Gastrocnemius medialis (tissue), 4 donors: Measurements from ENCODE around the gene GNPAT.

Experiments
- CTCF ChIP-seq, 5 experiments: fragments of 450-650 bp in 3 of 5; fragments of 200-600 bp in 2 of 5; sonication (generic) in 2 of 5; IDR thresholded peaks in 4 of 5; conservative IDR thresholded peaks in 1 of 5; 1 replicate in 4 of 5; 2 replicates in 1 of 5; pipeline ENCODE4 v1.5.1; 2016 to 2019; ENCODE audit warnings: antibody characterized with exemption in 5 of 5, mild to moderate bottlenecking in 3 of 5, moderate library complexity in 3 of 5
- POLR2A ChIP-seq, 2 donors: fragments of 450-650 bp; IDR thresholded peaks; one replicate each; pipeline ENCODE4 v1.6.1; 2017; ENCODE audit warnings: antibody characterized with exemption in 2 of 2, mild to moderate bottlenecking in 2 of 2, moderate library complexity in 2 of 2

GRCh38 chr1:231279081-231279480 is 38.1 kb downstream of the GNPAT start:
- TF ChIP-seq POLR2A (IDR thresholded peaks at IDR 0.05) (no peak), CTCF (IDR thresholded peaks at IDR 0.05 in 4 of 5, conservative IDR thresholded peaks at IDR 0.05 in 1 of 5) (no peak)
